ENCODE results near the gene RELN. TPM values are rescaled to one million over a fixed set of nuclear protein-coding genes. Genes with fewer than 3 reads are reported as not detected.
"Not testable (repeated sequence)": the region's sequence is repeated elsewhere in the genome, so short reads cannot be mapped to it uniquely, and the experiment has no call there.

The RELN gene
- total RNA-seq, 1 donor from 2014 or later: 15.6 TPM

GRCh38 chr7:103547451-103548284 lies 441.8 kb downstream of the RELN start:
- no peak for DNase-seq

GRCh38 chr7:103542470-103542869 lies 447.0 kb downstream of the RELN start:
- DNase-seq: no peak

GRCh38 chr7:103541947-103542346 lies 447.5 kb downstream of the RELN start:
- DNase-seq: no peak

DNA sequence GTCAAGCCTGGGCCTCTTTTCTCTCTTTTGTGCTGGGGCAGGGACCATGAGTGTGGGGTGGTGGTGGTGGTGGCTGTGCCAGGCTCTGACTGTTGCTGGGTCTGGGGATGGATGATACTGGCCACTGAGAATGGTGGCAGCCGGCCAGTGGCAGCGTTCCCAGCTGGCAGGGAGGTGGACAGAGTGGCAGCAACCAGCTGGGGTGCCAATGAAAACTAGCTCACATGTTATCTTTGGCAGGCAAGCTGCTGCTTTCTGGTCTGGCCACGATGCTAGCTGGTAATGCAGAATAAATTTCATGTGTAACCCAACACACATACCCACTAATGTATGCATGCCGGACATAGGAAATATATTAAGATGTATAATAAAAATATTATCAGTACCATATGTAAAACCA lies 448.4 kb downstream of the RELN start:
- DNase-seq: no peak

- no peak for DNase-seq
Observed at GRCh38 chr7:103540338-103540737, 449.1 kb downstream of the RELN start.

- no peak for DNase-seq
Observed at GRCh38 chr7:103539875-103540274, 449.6 kb downstream of the RELN start.

DNA sequence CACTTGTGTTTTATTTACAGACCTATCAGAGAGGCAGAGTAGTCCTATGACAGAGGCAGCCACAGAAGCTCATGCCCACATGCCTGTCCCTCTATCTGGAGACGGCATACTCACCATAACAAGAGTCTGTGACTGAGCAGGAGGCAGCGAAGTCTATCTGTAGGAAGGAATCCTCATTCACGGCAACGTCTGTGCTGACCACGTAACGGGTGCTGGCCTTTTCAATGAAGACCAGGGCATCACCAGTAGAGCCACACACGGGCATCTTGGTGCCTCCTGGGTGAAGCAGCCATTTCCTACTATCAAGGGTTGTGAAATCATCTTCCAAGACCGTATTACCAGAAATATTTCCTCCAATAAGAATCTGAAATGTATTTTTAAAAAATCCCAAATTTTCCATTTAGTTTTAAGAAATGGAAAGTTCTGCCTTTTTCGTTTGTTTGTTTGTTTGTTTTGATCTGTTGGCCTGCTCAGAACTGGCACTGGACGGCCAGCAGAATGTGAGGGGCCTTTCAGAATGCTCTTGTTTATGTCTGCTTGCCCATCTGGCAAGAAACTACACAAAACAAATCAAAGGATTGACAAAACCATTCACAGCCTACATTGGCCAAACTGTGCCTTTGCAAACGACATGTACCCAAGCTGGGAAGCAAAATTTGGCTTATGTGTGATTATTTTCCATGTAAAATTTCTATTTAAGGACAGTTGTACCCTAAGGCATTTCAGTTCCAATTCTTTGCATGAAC lies 450.3 kb downstream of the RELN start:
- no peak for DNase-seq

DNA sequence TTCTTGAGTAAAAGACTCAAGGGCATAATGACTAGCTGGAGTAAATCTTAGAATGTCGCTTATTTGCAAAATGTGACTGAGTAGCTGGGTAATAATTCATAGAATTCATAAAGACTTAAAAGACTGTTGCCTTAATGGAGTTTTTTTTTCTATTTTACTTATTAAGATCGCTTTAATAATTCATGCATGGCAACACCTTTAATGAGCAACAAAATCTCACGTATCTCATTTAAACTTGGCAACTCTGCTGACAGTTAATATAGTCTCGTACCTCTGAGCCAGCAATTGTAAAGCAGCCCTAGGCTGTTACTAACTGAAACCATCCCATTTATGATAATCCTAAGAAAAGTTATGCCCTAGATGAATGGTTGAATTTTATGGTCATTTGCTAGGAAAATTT lies 455.7 kb downstream of the RELN start:
- no peak for DNase-seq

GRCh38 chr7:103532955-103533354 lies 456.5 kb downstream of the RELN start:
- no peak for DNase-seq

DNA sequence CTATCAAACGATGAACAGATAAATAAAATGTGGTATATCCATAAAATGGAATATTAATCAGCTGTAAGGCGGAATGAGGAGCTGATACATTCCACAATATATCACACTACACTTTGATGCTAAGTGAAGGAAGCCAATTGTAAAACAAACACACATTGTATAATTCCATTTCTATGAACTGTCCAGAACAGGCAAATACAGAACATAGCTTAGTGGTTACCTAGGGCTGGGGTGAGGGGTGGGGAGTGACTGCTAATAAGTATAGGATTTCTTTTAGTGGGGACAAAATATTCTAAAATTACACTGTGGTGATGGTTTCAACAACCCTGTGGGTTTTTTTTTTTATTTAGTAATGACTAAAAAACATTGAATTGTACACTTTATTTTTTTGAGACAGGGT lies 461.3 kb downstream of the RELN start:
- no peak for DNase-seq

DNA sequence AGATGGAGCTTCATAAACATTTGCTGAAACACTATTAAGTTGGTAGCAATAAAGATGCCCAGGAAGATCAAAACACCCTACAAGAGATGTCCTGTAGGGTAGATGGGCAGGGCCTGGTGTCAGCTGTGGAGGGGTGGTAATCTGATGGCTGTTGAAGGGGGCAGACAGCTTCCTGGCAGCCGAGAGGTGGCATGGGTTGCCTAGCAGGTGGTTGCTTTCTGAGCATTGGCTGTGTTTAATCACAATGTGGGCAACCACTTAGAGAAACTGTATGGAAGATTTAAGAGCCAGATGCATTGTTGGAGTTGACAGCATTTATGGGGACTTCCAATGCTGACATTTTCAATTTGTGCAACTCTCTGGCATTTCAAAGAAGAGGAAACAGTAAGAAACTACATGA lies 463.5 kb downstream of the RELN start:
- DNase-seq: no peak

DNA sequence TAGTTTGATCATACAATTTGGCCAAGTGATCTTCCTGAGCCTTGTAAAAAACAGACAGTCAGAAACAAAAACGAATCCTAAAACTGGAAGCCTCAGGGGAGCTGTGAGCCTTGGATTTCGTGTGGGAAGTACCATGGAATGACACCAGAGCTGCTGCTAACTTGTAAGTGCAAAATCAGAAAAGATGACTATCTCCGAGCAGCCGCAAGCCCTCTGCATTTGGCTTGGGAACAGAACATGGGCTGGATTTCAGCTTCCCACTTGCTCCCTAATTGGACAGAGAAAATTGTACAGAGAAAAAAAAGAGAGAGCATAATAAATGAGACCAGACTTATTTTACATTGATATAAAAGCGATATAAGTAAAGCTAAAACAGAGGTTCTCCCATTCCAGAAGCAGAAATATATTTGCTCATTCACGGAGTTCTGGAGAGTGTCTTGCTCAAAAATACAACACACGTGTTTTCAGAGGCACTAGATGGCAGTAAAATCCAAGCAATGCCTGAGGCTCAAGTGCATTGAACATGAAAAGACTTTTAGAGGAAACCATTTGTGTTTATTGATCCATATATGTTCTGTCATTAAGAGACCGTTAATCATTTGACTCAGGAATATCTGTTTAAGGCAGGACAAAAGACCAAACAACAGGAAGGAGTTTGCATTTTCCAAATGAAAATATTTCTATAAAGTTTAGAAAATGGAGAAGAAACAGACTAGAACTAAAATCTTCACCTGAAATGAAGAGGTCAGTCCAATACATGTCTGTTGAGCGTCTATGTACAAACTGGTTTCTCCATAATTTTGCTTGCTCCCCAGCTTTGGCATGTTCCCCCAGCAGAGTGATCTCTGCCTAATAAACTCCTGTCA lies 465.2 kb downstream of the RELN start:
- no peak for DNase-seq

DNA sequence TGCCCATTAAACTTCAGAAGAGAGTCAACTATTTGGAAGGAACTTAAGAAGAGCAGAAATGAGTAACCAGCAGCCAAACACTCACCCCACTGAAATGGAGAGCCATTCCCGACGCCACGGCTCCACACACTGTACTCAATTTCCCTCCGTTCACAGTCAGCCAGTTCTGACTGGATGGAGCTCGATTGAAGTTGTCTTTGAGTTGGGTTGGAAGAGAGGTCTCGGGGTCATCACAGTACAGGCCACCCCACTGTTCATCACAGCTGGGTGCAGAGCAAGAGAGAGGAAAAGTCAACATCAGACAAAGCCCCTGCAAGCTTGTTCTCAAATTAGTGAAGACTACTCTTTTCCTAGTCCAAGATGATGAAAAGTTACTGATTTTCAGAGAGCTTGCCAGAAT lies 467.5 kb downstream of the RELN start:
- DNase-seq: no peak

DNA sequence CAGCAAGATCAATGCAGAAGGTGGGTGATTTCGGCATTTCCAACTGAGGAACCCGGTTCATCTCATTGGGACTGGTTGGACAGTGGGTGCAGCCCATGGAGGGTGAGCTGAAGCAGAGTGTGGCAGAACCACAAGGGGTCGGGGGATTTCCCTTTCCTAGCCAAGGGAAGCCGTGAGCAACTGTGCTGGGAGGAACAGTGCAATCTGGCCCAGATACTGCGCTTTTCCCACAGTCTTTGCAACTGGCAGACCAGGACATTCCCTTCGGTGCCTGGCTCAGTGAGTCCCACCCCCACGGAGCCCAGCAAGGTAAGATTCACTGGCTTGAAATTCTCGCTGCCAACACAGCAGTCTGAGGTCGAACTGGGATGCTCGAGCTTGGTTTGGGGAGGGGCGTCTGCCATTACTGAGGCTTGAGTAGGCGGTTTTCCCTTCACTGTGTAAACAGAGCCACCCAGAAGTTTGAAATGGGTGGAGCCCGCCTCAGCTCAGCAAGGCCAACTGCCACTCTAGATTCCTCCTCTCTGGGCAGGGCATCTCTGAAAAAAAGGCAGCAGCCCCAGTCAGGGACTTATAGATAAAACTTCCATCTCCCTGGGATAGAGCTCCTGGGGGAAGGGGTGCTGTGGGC lies 484.8 kb downstream of the RELN start:
- DNase-seq: no peak

DNA sequence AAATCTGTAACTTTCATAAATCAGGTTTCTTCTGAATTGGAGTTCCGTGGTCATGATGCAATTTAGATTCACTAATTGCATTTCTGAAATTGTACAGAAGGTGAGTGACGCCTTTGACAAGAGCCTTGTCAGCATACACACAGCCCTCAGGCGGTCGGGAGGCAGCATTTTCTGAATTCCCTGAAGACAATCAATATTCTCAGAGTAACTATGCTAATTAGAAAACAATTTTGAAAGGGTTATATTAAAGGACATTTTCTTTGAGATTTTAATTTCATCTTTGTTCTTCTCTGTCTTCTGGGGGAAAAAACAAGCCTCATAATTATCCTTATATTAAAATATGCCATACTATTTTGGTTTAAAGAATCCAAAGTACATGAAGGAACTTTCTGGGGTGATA lies 488.3 kb downstream of the RELN start:
- DNase-seq: no peak

- no peak for DNase-seq
Observed at GRCh38 chr7:103499976-103500375, 489.5 kb downstream of the RELN start.

GRCh38 chr7:103487419-103487818 lies 502.0 kb downstream of the RELN start:
- no peak for DNase-seq

GRCh38 chr7:103486873-103487272 lies 502.6 kb downstream of the RELN start:
- DNase-seq: not testable (repeated sequence)

DNA sequence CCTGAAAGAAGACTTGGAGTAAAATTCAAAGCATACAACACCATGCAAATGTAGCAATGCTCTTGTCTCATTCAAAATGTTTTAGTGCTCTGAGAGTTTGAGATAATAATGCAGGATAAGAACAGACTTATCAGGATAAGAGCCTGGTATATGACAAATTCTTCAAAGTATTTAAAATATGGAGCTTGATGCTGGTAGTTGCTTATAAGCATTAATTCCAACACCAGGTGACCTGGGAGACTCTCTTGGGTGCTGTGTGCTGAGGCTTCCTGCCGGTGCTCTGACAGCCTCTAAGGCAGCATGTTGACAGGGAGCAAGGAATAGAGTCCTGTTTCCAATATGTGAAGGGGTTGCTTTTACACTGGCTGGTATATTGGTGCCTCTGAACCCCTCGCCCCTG lies 508.7 kb downstream of the RELN start:
- no peak for DNase-seq

DNA sequence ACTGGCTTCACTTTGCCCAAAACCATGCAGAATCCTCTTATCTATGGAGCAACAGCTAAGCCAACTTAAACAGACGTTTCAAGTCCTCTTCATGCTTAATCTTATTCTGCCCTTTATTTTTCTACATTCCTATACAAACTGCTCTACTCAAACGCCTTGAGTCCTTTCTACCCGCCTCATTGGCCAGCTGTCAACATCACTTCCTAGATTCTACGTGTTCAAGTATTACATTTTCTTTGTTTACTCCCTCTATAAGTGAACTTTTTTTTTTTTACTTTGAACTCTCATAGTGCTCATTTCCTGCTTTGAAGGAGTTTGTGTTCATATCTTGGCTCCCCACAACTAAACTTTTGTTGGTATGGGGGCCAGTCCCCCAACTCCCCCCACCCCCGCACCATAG lies 514.5 kb downstream of the RELN start:
- DNase-seq: no peak

DNA sequence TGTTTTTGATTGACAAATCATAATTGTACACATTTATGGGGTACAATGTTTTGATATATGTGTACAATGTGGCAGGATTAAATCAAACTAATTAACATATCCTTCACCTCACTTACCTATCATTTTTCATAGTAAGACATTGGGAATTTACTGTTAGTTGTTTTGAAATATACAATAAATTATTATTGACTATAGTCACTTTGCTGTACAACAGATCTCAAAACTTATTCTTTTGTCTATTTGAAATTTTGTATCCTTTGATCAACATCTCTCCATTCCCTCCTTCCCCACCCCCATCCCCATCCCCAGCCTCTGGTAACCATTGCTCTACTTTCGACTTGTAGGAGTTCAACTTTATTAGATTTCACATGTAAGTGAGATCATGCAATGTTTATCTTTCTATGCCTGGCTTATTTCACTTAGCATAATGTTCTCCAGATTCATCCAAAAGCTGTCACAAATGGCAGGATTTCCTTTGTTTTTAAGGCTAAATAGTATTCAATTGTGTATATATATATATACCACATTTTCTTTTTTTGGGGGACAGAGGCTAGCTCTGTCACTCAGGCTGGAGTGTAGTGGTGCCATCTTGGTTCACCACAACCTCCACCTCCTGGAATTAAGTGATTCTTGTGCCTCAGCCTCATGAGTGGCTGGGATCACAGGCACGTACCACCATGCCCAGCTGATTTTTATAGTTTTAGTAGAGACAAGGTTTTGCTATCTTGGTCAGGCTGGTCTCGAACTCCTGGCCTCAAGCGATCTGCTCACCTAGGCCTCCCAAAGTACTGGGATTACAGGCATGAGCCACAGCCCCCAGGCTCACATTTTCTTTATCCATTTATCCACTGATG lies 520.1 kb downstream of the RELN start:
- DNase-seq: no peak
